ENCODE measurements around the gene VPS4B. TPM values are rescaled to one million over a fixed set of nuclear protein-coding genes. Genes with fewer than 3 reads are reported as not detected.

The VPS4B gene
- total RNA-seq, 1 donor from 2014 or later = 28.2 TPM

- no peak overlapping the region for H3K4me3 ChIP-seq (ENCODE audit: low read length in 3 of 3)
- H3K27ac ChIP-seq (ENCODE audit: low read depth, low read length) = no peak overlapping the region
- H3K36me3 ChIP-seq (ENCODE audit: control insufficient read depth in 3 of 3, insufficient read depth in 3 of 3, low read length in 3 of 3) = peaks cover 9 to 49% (median 41%) of the 10 kb centered on the region in 3 donors
- no peaks in the 10 kb centered on the region for H3K27me3 ChIP-seq (ENCODE audit: control insufficient read depth in 3 of 3, insufficient read depth in 3 of 3, low read length in 3 of 3)
- H3K4me1 ChIP-seq (ENCODE audit: control insufficient read depth in 3 of 3, insufficient read depth in 3 of 3, low read length in 3 of 3) = peaks cover 0 to 2% (median 0%) of the 10 kb centered on the region in 3 donors
- H3K9ac ChIP-seq (ENCODE audit: low read depth in 1 of 3, low read length in 3 of 3) = no peak overlapping the region
- no peaks in the 10 kb centered on the region for H3K9me3 ChIP-seq (ENCODE audit: control insufficient read depth in 3 of 3, low read length in 3 of 3)
These were observed 14.5 kb downstream of the VPS4B start for GRCh38 chr18:63407734-63408133.

GRCh38 chr18:63405986-63406385 lies 16.3 kb downstream of the VPS4B start:
- Histone ChIP-seq H3K27me3 (ENCODE audit: control insufficient read depth in 3 of 3, insufficient read depth in 3 of 3, low read length in 3 of 3) (no peaks in the 10 kb centered on the region), H3K27ac (ENCODE audit: low read depth, low read length) (no peak overlapping the region), H3K36me3 (ENCODE audit: control insufficient read depth in 3 of 3, insufficient read depth in 3 of 3, low read length in 3 of 3) (peaks cover 11 to 58% (median 55%) of the 10 kb centered on the region in 3 donors)

GRCh38 chr18:63402246-63403162 lies 19.8 kb downstream of the VPS4B start:
- peaks cover 0 to 2% (median 0%) of the 10 kb centered on the region in 3 donors for H3K4me1 ChIP-seq (ENCODE audit: control insufficient read depth in 3 of 3, insufficient read depth in 3 of 3, low read length in 3 of 3)
- H3K9me3 ChIP-seq (ENCODE audit: control insufficient read depth in 3 of 3, low read length in 3 of 3) = no peaks in the 10 kb centered on the region
- H3K27ac ChIP-seq (ENCODE audit: low read depth, low read length) = no peak overlapping the region
- no peak overlapping the region for H3K9ac ChIP-seq (ENCODE audit: low read depth in 1 of 3, low read length in 3 of 3)
- peaks cover 8 to 52% (median 43%) of the 10 kb centered on the region in 3 donors for H3K36me3 ChIP-seq (ENCODE audit: control insufficient read depth in 3 of 3, insufficient read depth in 3 of 3, low read length in 3 of 3)
- no peak overlapping the region for H3K4me3 ChIP-seq (ENCODE audit: low read length in 3 of 3)
- no peaks in the 10 kb centered on the region for H3K27me3 ChIP-seq (ENCODE audit: control insufficient read depth in 3 of 3, insufficient read depth in 3 of 3, low read length in 3 of 3)

More at GRCh38 chr18:63405986-63406385, 16.3 kb downstream of the VPS4B start:
- no peak overlapping the region for H3K9ac ChIP-seq (ENCODE audit: low read depth in 1 of 3, low read length in 3 of 3)
- H3K9me3 ChIP-seq (ENCODE audit: control insufficient read depth in 3 of 3, low read length in 3 of 3) = no peaks in the 10 kb centered on the region
- no peak overlapping the region for H3K4me3 ChIP-seq (ENCODE audit: low read length in 3 of 3)
- H3K4me1 ChIP-seq (ENCODE audit: control insufficient read depth in 3 of 3, insufficient read depth in 3 of 3, low read length in 3 of 3) = peaks cover 0 to 2% (median 0%) of the 10 kb centered on the region in 3 donors

- H3K27ac ChIP-seq (ENCODE audit: low read depth, low read length) = no peak overlapping the region
- H3K9ac ChIP-seq (ENCODE audit: low read depth in 1 of 3, low read length in 3 of 3) = no peak overlapping the region
- no peaks in the 10 kb centered on the region for H3K9me3 ChIP-seq (ENCODE audit: control insufficient read depth in 3 of 3, low read length in 3 of 3)
- H3K4me3 ChIP-seq (ENCODE audit: low read length in 3 of 3) = no peak overlapping the region
- peaks cover 12 to 65% (median 51%) of the 10 kb centered on the region in 3 donors for H3K36me3 ChIP-seq (ENCODE audit: control insufficient read depth in 3 of 3, insufficient read depth in 3 of 3, low read length in 3 of 3)
- no peaks in the 10 kb centered on the region for H3K27me3 ChIP-seq (ENCODE audit: control insufficient read depth in 3 of 3, insufficient read depth in 3 of 3, low read length in 3 of 3)
- no peaks in the 10 kb centered on the region for H3K4me1 ChIP-seq (ENCODE audit: control insufficient read depth in 3 of 3, insufficient read depth in 3 of 3, low read length in 3 of 3)
These were observed 23.0 kb downstream of the VPS4B start for GRCh38 chr18:63399300-63399699.

GRCh38 chr18:63397349-63397748 lies 24.9 kb downstream of the VPS4B start:
- Histone ChIP-seq H3K27me3 (ENCODE audit: control insufficient read depth in 3 of 3, insufficient read depth in 3 of 3, low read length in 3 of 3) (no peaks in the 10 kb centered on the region), H3K4me3 (ENCODE audit: low read length in 3 of 3) (no peak overlapping the region), H3K9me3 (ENCODE audit: control insufficient read depth in 3 of 3, low read length in 3 of 3) (no peaks in the 10 kb centered on the region), H3K9ac (ENCODE audit: low read depth in 1 of 3, low read length in 3 of 3) (no peak overlapping the region), H3K4me1 (ENCODE audit: control insufficient read depth in 3 of 3, insufficient read depth in 3 of 3, low read length in 3 of 3) (no peaks in the 10 kb centered on the region), H3K27ac (ENCODE audit: low read depth, low read length) (no peak overlapping the region), H3K36me3 (ENCODE audit: control insufficient read depth in 3 of 3, insufficient read depth in 3 of 3, low read length in 3 of 3) (peaks cover 8 to 54% (median 38%) of the 10 kb centered on the region in 3 donors)

GRCh38 chr18:63395503-63395902 lies 26.8 kb downstream of the VPS4B start:
- Histone ChIP-seq H3K27me3 (ENCODE audit: control insufficient read depth in 3 of 3, insufficient read depth in 3 of 3, low read length in 3 of 3) (no peaks in the 10 kb centered on the region), H3K9ac (ENCODE audit: low read depth in 1 of 3, low read length in 3 of 3) (no peak overlapping the region), H3K4me3 (ENCODE audit: low read length in 3 of 3) (no peak overlapping the region), H3K9me3 (ENCODE audit: control insufficient read depth in 3 of 3, low read length in 3 of 3) (no peaks in the 10 kb centered on the region), H3K36me3 (ENCODE audit: control insufficient read depth in 3 of 3, insufficient read depth in 3 of 3, low read length in 3 of 3) (peaks cover 8 to 46% (median 24%) of the 10 kb centered on the region in 3 donors), H3K4me1 (ENCODE audit: control insufficient read depth in 3 of 3, insufficient read depth in 3 of 3, low read length in 3 of 3) (no peaks in the 10 kb centered on the region), H3K27ac (ENCODE audit: low read depth, low read length) (no peak overlapping the region)

- H3K36me3 ChIP-seq (ENCODE audit: control insufficient read depth in 3 of 3, insufficient read depth in 3 of 3, low read length in 3 of 3) = peaks cover 8 to 44% (median 24%) of the 10 kb centered on the region in 3 donors
- H3K4me3 ChIP-seq (ENCODE audit: low read length in 3 of 3) = no peak overlapping the region
- H3K9me3 ChIP-seq (ENCODE audit: control insufficient read depth in 3 of 3, low read length in 3 of 3) = no peaks in the 10 kb centered on the region
- H3K27ac ChIP-seq (ENCODE audit: low read depth, low read length) = no peak overlapping the region
- H3K9ac ChIP-seq (ENCODE audit: low read depth in 1 of 3, low read length in 3 of 3) = no peak overlapping the region
- H3K27me3 ChIP-seq (ENCODE audit: control insufficient read depth in 3 of 3, insufficient read depth in 3 of 3, low read length in 3 of 3) = no peaks in the 10 kb centered on the region
- no peaks in the 10 kb centered on the region for H3K4me1 ChIP-seq (ENCODE audit: control insufficient read depth in 3 of 3, insufficient read depth in 3 of 3, low read length in 3 of 3)
These were observed 27.3 kb downstream of the VPS4B start for GRCh38 chr18:63394954-63395353.

GRCh38 chr18:63387861-63388260 lies 34.4 kb downstream of the VPS4B start:
- no peaks in the 10 kb centered on the region for H3K27me3 ChIP-seq (ENCODE audit: control insufficient read depth in 3 of 3, insufficient read depth in 3 of 3, low read length in 3 of 3)
- no peak overlapping the region for H3K9ac ChIP-seq (ENCODE audit: low read depth in 1 of 3, low read length in 3 of 3)
- H3K4me3 ChIP-seq (ENCODE audit: low read length in 3 of 3) = no peak overlapping the region
- H3K9me3 ChIP-seq (ENCODE audit: control insufficient read depth in 3 of 3, low read length in 3 of 3) = no peaks in the 10 kb centered on the region
- no peaks in the 10 kb centered on the region for H3K4me1 ChIP-seq (ENCODE audit: control insufficient read depth in 3 of 3, insufficient read depth in 3 of 3, low read length in 3 of 3)
- H3K36me3 ChIP-seq (ENCODE audit: control insufficient read depth in 3 of 3, insufficient read depth in 3 of 3, low read length in 3 of 3) = peaks cover 0 to 14% (median 0%) of the 10 kb centered on the region in 3 donors
- H3K27ac ChIP-seq (ENCODE audit: low read depth, low read length) = no peak overlapping the region

- H3K4me3 ChIP-seq (ENCODE audit: low read length in 3 of 3) = no peak overlapping the region
- H3K9ac ChIP-seq (ENCODE audit: low read depth in 1 of 3, low read length in 3 of 3) = no peak overlapping the region
- H3K27ac ChIP-seq (ENCODE audit: low read depth, low read length) = no peak overlapping the region
- H3K4me1 ChIP-seq (ENCODE audit: control insufficient read depth in 3 of 3, insufficient read depth in 3 of 3, low read length in 3 of 3) = no peaks in the 10 kb centered on the region
- peaks cover 0 to 10% (median 0%) of the 10 kb centered on the region in 3 donors for H3K36me3 ChIP-seq (ENCODE audit: control insufficient read depth in 3 of 3, insufficient read depth in 3 of 3, low read length in 3 of 3)
- no peaks in the 10 kb centered on the region for H3K27me3 ChIP-seq (ENCODE audit: control insufficient read depth in 3 of 3, insufficient read depth in 3 of 3, low read length in 3 of 3)
- H3K9me3 ChIP-seq (ENCODE audit: control insufficient read depth in 3 of 3, low read length in 3 of 3) = no peaks in the 10 kb centered on the region
These were observed 39.4 kb downstream of the VPS4B start for GRCh38 chr18:63382843-63383242.

GRCh38 chr18:63379639-63379962 lies 42.7 kb downstream of the VPS4B start:
- Histone ChIP-seq H3K4me3 (ENCODE audit: low read length in 3 of 3) (no peak overlapping the region), H3K27me3 (ENCODE audit: control insufficient read depth in 3 of 3, insufficient read depth in 3 of 3, low read length in 3 of 3) (no peaks in the 10 kb centered on the region), H3K27ac (ENCODE audit: low read depth, low read length) (no peak overlapping the region), H3K36me3 (ENCODE audit: control insufficient read depth in 3 of 3, insufficient read depth in 3 of 3, low read length in 3 of 3) (peaks cover 0 to 6% (median 0%) of the 10 kb centered on the region in 3 donors), H3K4me1 (ENCODE audit: control insufficient read depth in 3 of 3, insufficient read depth in 3 of 3, low read length in 3 of 3) (no peaks in the 10 kb centered on the region), H3K9me3 (ENCODE audit: control insufficient read depth in 3 of 3, low read length in 3 of 3) (peaks cover 0 to 6% (median 5%) of the 10 kb centered on the region in 3 donors), H3K9ac (ENCODE audit: low read depth in 1 of 3, low read length in 3 of 3) (no peak overlapping the region)
